GM18868 (cell line): Measurements from ENCODE around the gene SLC7A1.

ENCODE experiments used
- ATAC-seq: cut with Tn5 transposase; IDR thresholded peaks from one replicate; pipeline ENCODE4 v1.9.1; 2021; ENCODE audit warnings: mild to moderate bottlenecking, moderate library complexity; ENCODE audit not compliant: unreplicated experiment

SLC7A1 gene

DNA sequence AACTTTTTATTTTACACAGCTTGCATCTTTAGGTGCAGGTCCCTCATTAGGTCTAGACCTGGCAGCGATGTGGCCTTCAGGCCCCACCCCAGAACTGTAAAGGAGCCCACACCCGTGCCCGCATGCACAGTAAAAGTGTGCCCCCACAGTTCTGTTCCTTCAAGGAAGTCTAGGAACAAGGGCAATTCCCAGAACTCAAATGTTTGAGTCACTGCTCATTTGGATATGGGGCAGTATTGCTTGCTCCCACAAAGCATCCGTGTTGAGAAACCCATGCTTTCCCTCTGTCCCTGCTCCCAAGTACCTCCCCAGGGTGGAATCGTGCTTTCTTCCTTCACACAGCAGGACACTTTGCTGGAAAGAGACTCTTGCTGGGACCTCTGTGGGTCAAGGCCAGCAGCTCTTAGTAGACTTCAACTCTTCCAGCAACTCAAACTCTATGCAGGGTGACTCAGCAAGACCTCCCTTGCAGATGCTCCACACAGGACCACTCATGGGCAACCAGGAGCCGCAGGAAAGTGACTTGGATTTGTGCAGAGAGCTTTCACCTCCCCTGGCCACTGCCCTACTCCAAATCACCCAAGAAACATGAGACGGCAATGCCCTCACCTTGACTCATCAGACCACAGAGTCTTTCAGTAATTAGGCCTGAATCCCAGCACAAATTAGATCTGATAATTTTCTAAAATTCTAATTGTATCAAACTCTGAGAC is 12.3 kb downstream of the SLC7A1 start:
- ATAC-seq: no peak

DNA sequence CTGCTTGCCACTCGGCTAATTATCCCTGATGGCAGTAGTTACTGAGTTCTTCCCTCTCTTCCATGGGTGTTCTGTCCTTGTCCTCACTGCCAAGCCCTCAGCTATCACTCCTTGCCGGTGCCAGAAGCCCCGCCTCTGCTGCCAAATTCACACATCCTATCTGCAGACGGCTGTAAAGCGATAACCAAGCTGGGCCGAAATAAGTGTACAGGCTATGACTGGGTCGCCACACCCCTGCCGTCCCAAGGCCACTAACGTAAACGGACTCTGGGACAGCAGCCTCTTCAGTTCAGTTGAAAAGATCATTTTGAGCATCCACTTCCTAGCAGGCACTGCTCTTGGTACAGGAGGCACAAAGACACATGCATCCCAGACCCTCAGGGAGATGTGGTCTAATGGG is 13.3 kb downstream of the SLC7A1 start:
- ATAC-seq: no peak

DNA sequence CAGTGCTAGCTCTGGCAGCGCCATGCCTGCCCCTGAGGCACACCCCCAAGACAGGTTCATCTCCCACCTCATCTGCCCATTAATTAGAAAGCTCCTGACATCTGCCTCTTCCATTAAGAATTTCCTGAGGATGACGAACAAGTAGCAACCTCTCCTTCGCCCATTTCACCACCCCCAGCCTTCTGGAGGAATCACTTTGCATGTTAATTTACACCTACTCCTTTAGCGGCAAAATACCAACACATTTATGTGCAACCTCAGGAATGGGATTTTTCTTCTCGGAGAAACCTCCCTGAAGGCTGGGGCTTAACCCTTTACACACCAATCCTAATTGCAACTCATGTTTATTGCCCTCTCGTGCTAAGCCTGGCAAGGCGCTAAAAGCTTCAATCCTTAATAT is 13.8 kb downstream of the SLC7A1 start:
- ATAC-seq: no peak

DNA sequence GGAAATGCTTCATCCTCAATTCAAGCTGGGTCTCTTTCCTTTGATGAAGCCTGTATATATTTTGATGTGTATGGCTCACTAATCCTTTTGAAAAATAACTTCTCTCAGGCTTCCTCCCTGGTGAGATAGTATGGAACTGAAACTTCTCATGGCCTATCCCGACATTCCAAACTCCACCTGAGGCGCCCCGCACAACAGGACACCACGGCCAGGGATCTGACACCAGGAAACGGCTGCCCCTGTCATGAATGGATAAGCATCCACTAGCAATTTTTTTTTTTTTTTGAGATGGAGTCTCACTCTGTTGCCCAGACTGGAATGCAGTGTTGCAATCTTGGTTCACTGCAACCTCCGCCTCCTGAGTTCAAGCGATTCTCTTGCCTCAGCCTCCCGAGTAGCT is 16.4 kb downstream of the SLC7A1 start:
- ATAC-seq: no peak

DNA sequence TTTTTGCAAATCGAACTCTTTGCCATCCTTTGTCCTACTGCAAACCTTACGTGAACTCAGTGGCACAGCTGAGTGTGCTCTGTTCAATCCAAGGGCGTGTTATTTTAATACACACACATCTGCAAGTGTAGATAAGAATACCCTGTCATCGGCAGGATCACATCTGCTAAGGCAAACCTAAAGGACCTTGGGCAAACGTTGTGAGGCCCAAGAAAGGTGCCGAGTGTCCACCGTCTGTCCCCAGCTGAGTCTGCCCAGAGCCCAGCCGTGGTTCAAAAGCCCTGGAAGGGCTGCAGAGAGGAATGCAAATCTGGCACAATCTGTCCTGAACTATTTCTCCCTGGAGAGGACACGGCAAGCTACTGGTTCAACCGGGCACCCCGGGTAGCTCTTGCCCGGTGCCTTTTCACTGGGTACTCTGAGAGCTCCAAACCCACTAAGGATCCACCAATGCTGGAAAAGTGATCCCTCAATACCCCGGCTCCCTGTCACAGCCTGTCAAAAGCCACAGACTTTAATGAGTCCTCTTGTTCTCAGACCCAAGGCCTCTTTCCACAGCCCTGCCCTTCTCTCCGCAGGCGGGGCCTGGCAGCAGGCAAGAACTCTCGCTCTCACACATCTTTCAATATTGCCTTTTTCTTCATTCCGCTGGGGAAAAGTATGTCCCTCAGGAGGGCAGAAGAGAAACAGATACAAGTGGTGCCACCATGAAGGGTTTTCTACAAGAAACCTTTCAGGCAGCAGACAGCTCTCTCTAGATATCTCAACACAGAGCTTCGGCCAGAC is 17.0 kb downstream of the SLC7A1 start:
- ATAC-seq: no peak

DNA sequence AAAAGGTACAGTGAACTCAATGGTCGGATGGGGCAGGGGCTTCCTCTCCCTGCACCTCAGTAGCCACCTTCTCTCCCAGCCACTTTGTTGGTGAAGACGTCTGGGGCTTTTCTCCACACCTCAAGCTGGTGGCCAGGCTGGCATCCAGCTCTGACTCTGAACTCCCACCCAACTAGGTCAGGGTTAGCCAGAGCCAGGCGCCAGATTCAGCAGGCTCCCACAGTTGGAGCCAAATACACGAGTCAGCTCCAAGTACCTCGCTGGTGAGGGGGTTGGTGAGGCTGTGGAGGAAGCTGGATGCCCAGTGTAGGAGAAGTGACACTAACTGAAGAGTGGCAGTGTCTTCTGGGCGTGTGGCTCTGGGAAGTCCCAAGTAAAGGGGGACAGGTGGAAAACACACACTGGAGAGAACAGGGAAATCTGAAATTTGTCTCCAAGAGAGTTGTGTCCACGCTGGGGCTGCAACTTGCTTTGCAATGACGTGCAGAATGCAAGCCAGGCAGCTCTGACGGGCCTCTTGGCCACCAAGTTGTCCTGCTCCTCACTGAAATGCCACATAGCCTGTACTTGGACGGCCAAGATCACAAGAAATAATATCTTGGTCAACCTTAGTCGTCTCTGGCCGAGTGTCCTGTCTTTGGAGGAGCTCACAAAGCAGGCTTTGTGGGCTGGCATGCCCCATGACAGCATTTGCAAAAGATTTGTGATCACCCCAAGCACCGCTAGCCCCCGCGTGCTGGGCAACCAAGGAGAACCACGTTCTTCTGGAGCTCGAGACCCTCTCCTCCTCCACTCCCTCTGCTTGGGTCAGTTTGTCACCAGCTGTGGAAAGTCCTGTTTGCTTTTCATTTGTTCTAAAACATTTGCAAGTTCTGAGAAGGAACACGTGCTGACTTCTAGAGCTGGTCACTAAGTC is 18.1 kb downstream of the SLC7A1 start:
- no peak for ATAC-seq

DNA sequence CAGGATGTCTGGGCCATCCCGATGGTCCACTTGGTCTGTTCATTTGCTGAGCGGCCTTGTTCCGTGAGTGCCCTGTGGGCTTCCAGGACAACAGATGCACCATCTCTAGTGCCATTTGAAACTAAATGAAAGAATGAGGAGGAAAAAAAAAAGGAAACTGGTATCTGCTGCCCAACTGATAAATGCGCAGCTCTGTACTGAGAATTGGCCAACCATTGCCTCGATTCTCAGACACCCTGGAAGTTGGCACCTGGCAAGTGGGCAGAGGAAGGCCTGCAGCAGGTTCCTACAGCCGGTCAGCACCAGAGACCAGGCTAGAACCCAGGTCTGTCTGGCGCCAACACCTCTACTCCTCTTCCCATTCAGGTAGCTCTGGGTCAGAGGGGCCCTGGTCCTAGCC is 18.9 kb downstream of the SLC7A1 start:
- no peak for ATAC-seq

DNA sequence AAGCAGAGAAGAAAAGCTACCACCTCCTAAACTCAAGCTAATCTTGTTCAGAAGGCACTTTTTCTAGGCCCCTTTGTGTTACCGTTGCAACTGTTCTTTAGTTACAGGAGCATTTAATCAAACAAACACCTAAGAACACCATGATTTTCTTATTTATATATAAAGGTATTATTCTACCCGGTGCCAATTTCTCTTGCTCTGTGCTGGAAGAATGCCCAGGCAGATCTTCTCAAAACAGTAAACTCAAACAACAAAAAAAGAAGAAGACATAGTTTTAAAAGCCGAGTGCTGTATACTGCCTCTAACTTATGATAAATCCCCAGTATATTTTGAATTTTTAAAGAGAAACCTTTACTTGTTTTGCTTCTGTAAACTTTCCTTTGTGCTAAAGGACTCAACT is 20.4 kb downstream of the SLC7A1 start:
- ATAC-seq: no peak

DNA sequence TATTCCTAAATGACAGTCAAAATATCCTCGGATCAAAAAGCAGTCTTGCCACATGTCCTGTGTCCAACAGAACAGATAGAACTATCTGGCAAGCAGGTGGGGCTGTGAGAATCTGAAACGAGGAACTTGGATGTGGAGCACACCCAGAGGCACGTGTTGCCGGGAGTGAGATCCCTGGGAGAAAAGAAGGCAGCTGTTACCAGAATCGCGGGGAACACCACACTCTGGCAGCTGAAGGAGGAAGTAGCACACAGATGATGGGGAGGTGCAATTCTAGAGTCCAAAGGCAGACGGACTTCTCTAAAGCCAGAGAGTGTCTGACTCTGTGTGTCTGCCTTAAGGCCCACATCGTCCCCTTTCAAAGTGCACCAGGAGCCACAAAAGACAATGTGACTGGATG is 22.3 kb downstream of the SLC7A1 start:
- ATAC-seq: peak; percentile 78

DNA sequence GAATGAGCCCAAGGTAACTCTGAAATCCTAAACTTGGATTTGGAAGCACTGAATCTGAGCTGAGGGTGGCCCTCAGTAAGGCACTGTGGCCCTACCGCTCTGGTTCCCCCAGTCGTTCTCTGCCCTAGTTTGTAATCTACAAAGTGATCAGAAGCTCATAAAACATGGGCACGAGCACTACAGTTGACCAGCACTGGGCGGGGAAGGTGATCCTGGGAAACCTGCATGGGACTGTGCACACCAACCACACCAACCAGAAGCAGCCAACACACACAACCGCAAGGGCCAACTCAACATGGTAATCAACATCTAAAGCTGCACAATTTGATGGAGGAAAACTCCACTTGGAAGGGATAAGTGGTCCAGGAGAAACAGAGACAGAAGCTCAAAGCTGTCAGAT is 22.9 kb downstream of the SLC7A1 start:
- ATAC-seq: no peak

DNA sequence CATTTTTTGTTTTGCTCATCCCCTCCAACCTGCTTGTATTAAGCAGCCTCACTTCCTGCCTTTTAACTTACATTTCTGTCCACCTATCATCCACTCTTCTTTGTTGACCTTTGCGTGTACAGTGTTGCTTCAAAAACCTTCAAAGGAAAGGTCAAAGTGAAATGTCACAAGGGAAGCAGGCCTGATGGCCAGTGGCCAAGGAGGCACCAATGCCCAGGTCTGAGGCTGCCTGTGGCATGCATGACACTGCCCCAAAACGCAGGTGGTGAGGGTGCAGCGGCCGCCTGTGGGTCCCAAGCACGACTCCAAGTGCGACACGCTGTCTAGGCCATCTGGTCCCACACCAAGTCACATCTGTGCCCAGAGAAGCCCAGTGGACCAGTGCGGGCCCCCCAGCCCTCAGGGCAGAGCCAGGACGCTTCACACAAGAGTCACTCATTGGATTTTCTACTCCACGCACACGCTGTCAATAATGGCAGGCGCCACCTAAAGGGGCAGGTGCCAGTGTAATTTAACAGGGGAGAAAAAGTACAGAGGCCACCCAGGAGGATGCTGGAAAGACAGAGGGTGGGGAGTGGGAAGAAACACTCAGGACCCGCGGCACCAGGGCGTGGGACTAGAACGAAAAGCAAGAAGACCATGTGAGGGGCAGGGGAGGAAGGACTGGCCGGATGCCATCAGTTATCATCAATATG is 23.5 kb downstream of the SLC7A1 start:
- no peak for ATAC-seq

DNA sequence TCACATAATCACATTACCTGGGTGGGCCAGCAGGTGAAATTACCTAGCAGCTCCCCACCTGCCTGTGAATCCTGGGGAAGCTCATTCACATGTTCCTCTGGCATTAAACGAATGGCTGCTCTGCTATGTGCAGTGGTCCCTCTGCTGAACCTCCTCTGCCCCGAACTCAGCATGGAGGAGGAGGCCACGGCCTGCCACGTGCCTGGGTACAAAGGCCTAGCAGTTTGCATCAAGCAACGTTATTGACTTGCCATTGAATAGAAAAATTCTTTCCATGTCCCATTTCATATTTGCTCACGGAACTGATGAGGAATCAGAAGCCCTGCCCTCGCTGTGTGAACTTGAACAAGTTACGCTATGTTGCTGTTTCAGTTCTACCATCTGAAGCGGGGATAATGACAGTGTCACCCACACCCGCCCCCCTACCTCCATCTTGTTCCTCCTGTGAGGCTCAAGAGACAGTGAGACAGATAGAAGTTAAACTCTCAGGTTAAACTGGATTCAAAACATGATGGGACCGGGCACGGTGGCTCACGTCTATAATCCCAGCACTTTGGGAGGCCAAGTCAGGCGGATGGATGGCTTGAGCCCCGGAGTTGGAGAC is 25.3 kb downstream of the SLC7A1 start:
- ATAC-seq: no peak

DNA sequence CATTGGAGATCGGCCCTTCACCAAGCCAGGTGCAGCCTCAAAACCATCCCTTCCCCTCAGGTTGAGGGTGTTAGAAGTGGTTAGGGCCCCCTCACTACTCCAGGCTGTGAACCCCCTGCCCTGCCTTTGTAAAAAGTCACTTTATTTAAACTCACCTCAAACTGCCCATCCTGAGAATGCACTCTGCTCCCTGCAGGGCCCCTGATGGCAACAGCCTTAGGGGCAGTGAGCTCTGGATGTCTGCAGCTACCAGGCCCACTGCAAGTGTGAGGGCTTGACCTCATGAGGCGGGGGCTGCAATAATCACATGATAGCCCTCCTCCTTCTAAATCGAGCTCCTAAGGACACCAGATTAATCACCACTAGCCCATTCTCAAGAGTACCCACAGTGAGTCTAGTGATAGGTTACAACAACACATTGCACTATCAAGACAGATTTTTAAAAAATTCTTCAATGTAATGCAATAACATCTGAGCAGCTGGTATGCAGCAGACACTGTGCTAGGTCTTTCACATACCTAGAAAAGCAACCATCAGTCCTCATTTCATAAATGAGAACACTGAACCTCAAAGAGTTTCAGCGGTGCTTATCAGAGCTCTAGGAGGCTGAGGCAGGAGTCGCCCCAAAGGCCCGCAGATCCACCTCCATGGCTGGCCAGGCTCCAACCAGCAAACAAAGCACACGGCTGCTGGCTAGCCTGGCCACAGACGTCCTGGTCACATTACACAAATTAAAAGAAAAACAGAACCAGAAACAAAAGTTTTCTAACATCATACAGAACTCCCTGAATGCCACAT is 26.0 kb downstream of the SLC7A1 start:
- no peak for ATAC-seq

DNA sequence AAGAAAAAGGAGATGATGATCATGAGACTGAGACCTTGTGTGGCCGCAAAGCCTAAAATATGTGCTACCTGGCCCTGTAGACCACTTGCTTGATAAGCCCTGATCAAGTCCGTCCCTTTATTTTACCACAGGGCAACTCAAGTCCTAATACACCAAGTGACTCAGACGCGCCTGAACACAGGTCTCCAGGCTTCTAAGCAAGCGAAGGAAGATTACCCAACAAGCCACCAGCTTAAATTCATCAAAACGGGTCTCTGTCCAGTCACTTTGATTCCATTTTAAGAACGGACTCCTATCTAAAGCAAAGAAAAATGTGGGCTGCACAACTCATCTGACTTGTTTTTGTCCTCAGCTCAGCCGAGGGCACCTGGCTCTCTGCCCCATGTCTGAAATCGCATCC is 26.8 kb downstream of the SLC7A1 start:
- ATAC-seq: no peak

DNA sequence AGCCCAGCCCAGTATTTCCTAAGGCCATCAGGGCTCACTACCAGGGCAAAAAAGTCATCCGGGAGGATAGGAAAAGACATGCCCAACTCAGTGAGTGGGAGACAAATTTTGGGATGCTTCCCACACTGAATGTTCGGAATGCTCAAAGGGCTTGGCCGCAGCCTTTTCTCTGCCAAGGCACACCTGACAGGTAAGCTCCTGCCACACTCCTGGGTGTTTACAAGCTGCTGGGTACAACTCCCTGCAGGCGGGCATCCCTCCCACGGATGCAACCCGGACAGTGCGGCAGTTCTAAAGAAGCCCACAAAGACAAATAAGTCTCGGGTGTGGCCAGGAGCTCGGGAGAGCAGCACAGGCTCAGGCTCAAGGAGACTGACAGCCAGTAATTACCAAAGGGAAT is 28.1 kb downstream of the SLC7A1 start:
- no peak for ATAC-seq

DNA sequence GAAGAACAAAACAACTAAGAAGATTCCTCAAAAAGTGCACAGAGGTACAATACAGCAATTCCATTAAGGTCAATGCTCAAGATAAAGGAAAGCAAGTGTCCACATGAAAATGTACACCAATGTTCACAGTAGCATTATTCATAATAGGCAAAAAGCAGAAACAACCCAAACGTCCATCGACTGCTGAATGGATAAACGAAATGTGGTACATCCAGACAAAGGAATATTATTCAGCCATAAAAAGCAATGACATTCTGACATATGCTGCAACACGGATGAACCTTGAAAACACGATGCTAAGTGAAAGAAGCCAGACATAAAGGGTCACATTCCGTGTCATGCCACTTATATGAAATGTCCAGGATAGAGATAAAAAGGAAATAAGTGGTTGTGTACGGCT is 29.3 kb downstream of the SLC7A1 start:
- ATAC-seq: no peak

DNA sequence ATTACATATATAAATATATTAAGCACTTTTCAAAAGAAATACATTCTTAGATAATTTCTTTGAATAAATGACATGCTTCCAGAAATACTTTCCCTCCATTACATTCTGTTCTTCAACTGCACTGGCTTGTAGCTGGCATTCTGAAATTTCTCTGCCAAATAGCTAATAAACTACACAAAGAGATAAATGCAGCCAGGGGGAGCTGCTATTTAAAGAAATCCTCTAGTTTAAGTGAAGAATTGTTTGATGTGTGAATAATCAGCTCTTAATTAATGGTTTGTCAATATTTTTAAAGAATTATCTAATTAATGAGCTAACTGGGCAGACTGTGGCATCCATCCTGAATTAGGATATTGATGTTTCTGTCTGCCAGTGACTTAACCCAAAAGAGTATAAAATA is 30.7 kb downstream of the SLC7A1 start:
- no peak for ATAC-seq

DNA sequence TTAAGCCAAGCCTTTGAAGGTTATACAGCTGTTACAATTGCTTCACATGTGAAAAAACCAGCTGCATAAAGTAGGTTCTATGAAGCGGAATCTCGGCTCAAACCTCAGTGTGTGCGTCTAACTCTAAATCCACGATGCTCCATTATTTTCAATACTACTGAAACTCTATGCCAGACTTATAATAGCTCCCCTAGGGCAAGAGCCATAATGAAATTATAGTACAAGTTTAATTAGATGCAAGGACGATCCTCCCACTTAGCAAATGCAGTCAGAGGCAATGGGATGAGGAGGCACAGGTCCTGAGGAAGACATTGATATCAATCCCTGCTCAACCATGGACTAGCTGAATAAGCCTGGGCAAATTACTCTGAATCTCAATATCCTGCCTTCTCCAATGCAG is 31.1 kb downstream of the SLC7A1 start:
- ATAC-seq: no peak

DNA sequence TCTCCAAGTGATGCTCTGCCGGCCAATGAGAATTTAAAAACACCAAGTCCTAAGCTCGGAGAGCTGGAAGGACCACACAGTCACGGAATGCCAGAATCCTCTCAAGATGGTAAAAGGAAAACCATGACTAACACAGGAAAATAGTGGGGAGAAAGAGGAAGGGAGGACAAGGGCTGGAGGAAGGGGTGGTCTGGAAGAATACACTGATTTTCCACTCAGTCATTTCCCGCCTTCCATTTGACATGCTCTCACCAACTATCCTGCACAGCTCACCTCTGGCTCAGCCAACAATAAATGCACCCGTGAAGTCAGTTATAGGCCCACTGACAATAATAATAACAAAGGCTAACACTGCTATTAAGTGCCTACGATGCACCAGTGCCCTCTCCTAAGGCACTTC is 31.5 kb downstream of the SLC7A1 start:
- no peak for ATAC-seq
